T-helper 17 cell (primary cell): ENCODE data around the gene RRP12. TPM values are rescaled to one million over a fixed set of nuclear protein-coding genes. Genes with fewer than 3 reads are reported as not detected.
"Not testable (repeated sequence)": the region's sequence is repeated elsewhere in the genome, so short reads cannot be mapped to it uniquely, and the experiment has no call there.

Source experiments
- ATAC-seq: fragments of 150-1000 bp; cut with Tn5 transposase; 2 replicates; pipeline ENCODE4 v1.10.0; 2021; ENCODE audit warnings: mild to moderate bottlenecking, moderate library complexity
- DNase-seq, 3 donors: peaks; one replicate each; pipeline versions ENCODE4 v3.0.0 to v3.0.0-alpha.2; 2020 to 2021
- H3K9me3 ChIP-seq: one replicate; pipeline ENCODE4 v1.7.0; 2013; ENCODE audit warnings: low read length, mild to moderate bottlenecking; ENCODE audit not compliant: control insufficient read depth, poor library complexity, severe bottlenecking
- H3K27ac Mint-ChIP-seq: one replicate; pipeline ENCODE4 v1.8.0; 2022; ENCODE audit warnings: mild to moderate bottlenecking, moderate library complexity, mixed read lengths
- H3K27me3 Mint-ChIP-seq: one replicate; pipeline ENCODE4 v1.8.0; 2022; ENCODE audit warnings: mixed read lengths
- H3K36me3 Mint-ChIP-seq: one replicate; pipeline ENCODE4 v1.8.0; 2022; ENCODE audit warnings: low read depth, mixed read lengths
- H3K4me1 Mint-ChIP-seq: one replicate; pipeline ENCODE4 v1.8.0; 2022; ENCODE audit warnings: mild to moderate bottlenecking, mixed read lengths
- H3K4me3 Mint-ChIP-seq: one replicate; pipeline ENCODE4 v1.8.0; 2022; ENCODE audit warnings: mild to moderate bottlenecking, moderate library complexity, mixed read lengths
- total RNA-seq, 4 donors: library from RNA in 2 of 4; stranded (reverse) in 2 of 4; gene quantifications; one replicate each; pipeline ENCODE4 v1.2.3 and lab custom pipeline; 2022 to 2026

Gene RRP12
- total RNA-seq, 2 donors from 2014 or later: 138 to 231 TPM

GRCh38 chr10:97426776-97427570, 25.8 kb upstream of the RRP12 start:
- no peak for ATAC-seq
- Mint-ChIP-seq H3K36me3 (peaks cover under 1% of the 10 kb centered on the region), H3K4me3 (peak overlapping the region; percentile 90), H3K4me1 (peaks cover 19% of the 10 kb centered on the region), H3K27ac (peak overlapping the region; percentile 94), H3K27me3 (no peaks in the 10 kb centered on the region)
- DNase-seq: no peak
- no peaks in the 10 kb centered on the region for H3K9me3 ChIP-seq

- peak; percentile 94 to 97 (median 94) for DNase-seq
- ATAC-seq: peak; percentile 86
- Mint-ChIP-seq H3K36me3 (no peaks in the 10 kb centered on the region), H3K27ac (peak within 1 kb of the TSS; percentile 94), H3K27me3 (no peaks in the 10 kb centered on the region), H3K4me3 (peak within 1 kb of the TSS; percentile 90), H3K4me1 (peaks cover 21% of the 10 kb centered on the region)
- H3K9me3 ChIP-seq: no peaks in the 10 kb centered on the region
Measured at GRCh38 chr10:97425964-97426775, 25.0 kb upstream of the RRP12 start, which contains the start of gene PGAM1. TSS of gene PGAM1 (plus strand) at chr10:97426191. CDS start at chr10:97426308, 117 bp downstream.

GRCh38 chr10:97423757-97424098, 22.6 kb upstream of the RRP12 start:
- H3K4me3 Mint-ChIP-seq, H3K9me3 ChIP-seq, ATAC-seq, DNase-seq, H3K27me3 Mint-ChIP-seq, H3K36me3 Mint-ChIP-seq: not testable (repeated sequence)
- Mint-ChIP-seq H3K27ac (peak overlapping the region; percentile 47), H3K4me1 (peaks cover 28% of the 10 kb centered on the region)

GRCh38 chr10:97416565-97416964, 15.4 kb upstream of the RRP12 start:
- ATAC-seq (no peak), DNase-seq (no peak)
- no peaks in the 10 kb centered on the region for H3K36me3 Mint-ChIP-seq
- H3K27ac Mint-ChIP-seq: peak overlapping the region; percentile 95
- no peaks in the 10 kb centered on the region for H3K27me3 Mint-ChIP-seq
- H3K4me3 Mint-ChIP-seq: no peak overlapping the region
- peaks cover 40% of the 10 kb centered on the region for H3K4me1 Mint-ChIP-seq
- no peaks in the 10 kb centered on the region for H3K9me3 ChIP-seq

- peaks cover 24% of the 10 kb centered on the region for H3K4me1 Mint-ChIP-seq
- no peaks in the 10 kb centered on the region for H3K9me3 ChIP-seq
- H3K27me3 Mint-ChIP-seq: no peaks in the 10 kb centered on the region
- H3K4me3 Mint-ChIP-seq: peak overlapping the region; percentile 67
- no peaks in the 10 kb centered on the region for H3K36me3 Mint-ChIP-seq
- DNase-seq (no peak), ATAC-seq (no peak)
- peak overlapping the region; percentile 93 for H3K27ac Mint-ChIP-seq
Measured at GRCh38 chr10:97412891-97413304, 11.8 kb upstream of the RRP12 start.

- Mint-ChIP-seq H3K36me3 (no peaks in the 10 kb centered on the region), H3K27me3 (no peaks in the 10 kb centered on the region), H3K4me3 (no peak overlapping the region), H3K27ac (no peak overlapping the region), H3K4me1 (peaks cover 22% of the 10 kb centered on the region)
- H3K9me3 ChIP-seq: no peaks in the 10 kb centered on the region
- DNase-seq (no peak), ATAC-seq (no peak)
Measured at GRCh38 chr10:97411406-97411805, 10.3 kb upstream of the RRP12 start.

- H3K4me3 Mint-ChIP-seq: no peak overlapping the region
- H3K27ac Mint-ChIP-seq: no peak overlapping the region
- ATAC-seq: no peak
- no peaks in the 10 kb centered on the region for H3K27me3 Mint-ChIP-seq
- H3K9me3 ChIP-seq: no peaks in the 10 kb centered on the region
- DNase-seq: no peak
- H3K36me3 Mint-ChIP-seq: no peaks in the 10 kb centered on the region
- peaks cover 12% of the 10 kb centered on the region for H3K4me1 Mint-ChIP-seq
Measured at GRCh38 chr10:97408496-97408992, 7.4 kb upstream of the RRP12 start.

GRCh38 chr10:97407952-97408248, 6.8 kb upstream of the RRP12 start:
- peak overlapping the region; percentile 14 for H3K27ac Mint-ChIP-seq
- ATAC-seq: no peak
- H3K9me3 ChIP-seq: no peaks in the 10 kb centered on the region
- H3K27me3 Mint-ChIP-seq: no peaks in the 10 kb centered on the region
- H3K36me3 Mint-ChIP-seq: no peaks in the 10 kb centered on the region
- no peak for DNase-seq
- H3K4me1 Mint-ChIP-seq: peaks cover 8% of the 10 kb centered on the region
- H3K4me3 Mint-ChIP-seq: no peak overlapping the region

- peak; percentile 98 for ATAC-seq
- no peaks in the 10 kb centered on the region for H3K9me3 ChIP-seq
- no peaks in the 10 kb centered on the region for H3K36me3 Mint-ChIP-seq
- H3K4me3 Mint-ChIP-seq: peak overlapping the region; percentile 36
- H3K27me3 Mint-ChIP-seq: no peaks in the 10 kb centered on the region
- H3K27ac Mint-ChIP-seq: peak overlapping the region; percentile 14
- DNase-seq: peak; percentile 33 to 46 (median 35)
- peaks cover 6% of the 10 kb centered on the region for H3K4me1 Mint-ChIP-seq
Measured at GRCh38 chr10:97407211-97407951, 6.2 kb upstream of the RRP12 start.

GRCh38 chr10:97406483-97406882, 5.3 kb upstream of the RRP12 start:
- not testable (repeated sequence) for H3K4me1 Mint-ChIP-seq, DNase-seq, H3K27ac Mint-ChIP-seq, H3K9me3 ChIP-seq, H3K4me3 Mint-ChIP-seq, ATAC-seq, H3K27me3 Mint-ChIP-seq, H3K36me3 Mint-ChIP-seq

- Mint-ChIP-seq H3K27ac (no peak overlapping the region), H3K36me3 (no peaks in the 10 kb centered on the region), H3K4me3 (no peak overlapping the region), H3K4me1 (peaks cover 12% of the 10 kb centered on the region), H3K27me3 (no peaks in the 10 kb centered on the region)
- DNase-seq (no peak), ATAC-seq (no peak)
- no peaks in the 10 kb centered on the region for H3K9me3 ChIP-seq
Measured at GRCh38 chr10:97406064-97406463, 4.9 kb upstream of the RRP12 start.

- no peaks in the 10 kb centered on the region for H3K27me3 Mint-ChIP-seq
- DNase-seq (no peak), ATAC-seq (no peak)
- no peak overlapping the region for H3K4me3 Mint-ChIP-seq
- H3K4me1 Mint-ChIP-seq: peaks cover 14% of the 10 kb centered on the region
- H3K36me3 Mint-ChIP-seq: no peaks in the 10 kb centered on the region
- H3K9me3 ChIP-seq: no peaks in the 10 kb centered on the region
- no peak overlapping the region for H3K27ac Mint-ChIP-seq
Measured at GRCh38 chr10:97404044-97404443, 2.9 kb upstream of the RRP12 start.

- Mint-ChIP-seq H3K4me1 (peaks cover 8% of the 10 kb centered on the region), H3K36me3 (no peaks in the 10 kb centered on the region), H3K4me3 (peak overlapping the region; percentile 92), H3K27me3 (no peaks in the 10 kb centered on the region), H3K27ac (peak overlapping the region; percentile 97)
- DNase-seq (no peak), ATAC-seq (no peak)
- no peaks in the 10 kb centered on the region for H3K9me3 ChIP-seq
Measured at GRCh38 chr10:97401455-97401919, 347 bp upstream of the RRP12 start.
